Spleen (tissue), 11 donors: ENCODE results near the gene ITGB8. TPM values are rescaled to one million over a fixed set of nuclear protein-coding genes. Genes with fewer than 3 reads are reported as not detected.

ENCODE experiments used
- DNase-seq: peaks from one replicate; pipeline ENCODE4 v3.0.0-alpha.2; 2020
- H3K27ac ChIP-seq, 8 donors: fragments of 200-600 bp; sonication (generic) in 7 of 8; 1 replicate in 4 of 8; 2 replicates in 4 of 8; pipeline versions ENCODE4 v1.5.0 to v1.8.0; 2016 to 2021; ENCODE audit warnings: inconsistent platforms in 4 of 8, mild to moderate bottlenecking in 4 of 8, moderate library complexity in 1 of 8
- H3K27me3 ChIP-seq, 7 donors: fragments of 200-600 bp; sonication (generic) in 6 of 7; replicated peaks in 1 of 7; 1 replicate in 4 of 7; 2 replicates in 3 of 7; pipeline versions ENCODE4 v1.5.0 to v1.8.0; 2016 to 2021; ENCODE audit warnings: inconsistent platforms in 3 of 7, mild to moderate bottlenecking in 1 of 7
- H3K36me3 ChIP-seq, 6 donors: fragments of 200-600 bp; sonication (generic) in 5 of 6; 1 replicate in 4 of 6; 2 replicates in 2 of 6; pipeline versions ENCODE4 v1.5.0 to v1.8.0; 2016 to 2021; ENCODE audit warnings: inconsistent platforms in 2 of 6
- H3K4me1 ChIP-seq, 6 donors: fragments of 200-600 bp; sonication (generic) in 5 of 6; 1 replicate in 3 of 6; 2 replicates in 3 of 6; pipeline versions ENCODE4 v1.5.0 to v1.8.0; 2016 to 2021; ENCODE audit warnings: inconsistent platforms in 3 of 6
- H3K4me3 ChIP-seq, 8 donors: fragments of 200-600 bp; sonication (generic) in 7 of 8; 1 replicate in 4 of 8; 2 replicates in 4 of 8; pipeline versions ENCODE4 v1.5.0 to v1.8.0; 2016 to 2021; ENCODE audit warnings: inconsistent platforms in 4 of 8, mild to moderate bottlenecking in 4 of 8, moderate library complexity in 2 of 8
- H3K9me3 ChIP-seq, 8 donors: fragments of 200-600 bp; sonication (generic) in 7 of 8; 1 replicate in 4 of 8; 2 replicates in 4 of 8; pipeline versions ENCODE4 v1.5.0 to v1.8.0; 2016 to 2021; ENCODE audit warnings: inconsistent platforms in 4 of 8
- POLR2A ChIP-seq, 3 donors: fragments of 450-650 bp; IDR thresholded peaks; one replicate each; pipeline ENCODE4 v1.5.1; 2017; ENCODE audit warnings: antibody characterized with exemption in 3 of 3, mild to moderate bottlenecking in 1 of 3
- POLR2AphosphoS5 ChIP-seq, 3 donors: sonication (generic); formaldehyde crosslinking; IDR thresholded peaks; one replicate each; pipeline ENCODE4 v1.5.1; 2017; ENCODE audit warnings: antibody characterized with exemption in 3 of 3
- WGBS, 5 donors: extraction: QIAGEN DNeasy Blood & Tissue Kit in 3 of 5; methylation state at CpG; one replicate each; pipeline versions ENCODE4 v1.1.5 to v1.1.7; 2013 to 2018; 5-methylcytosine and 5-hydroxymethylcytosine counted together
- intact Hi-C: fragments of 100-400 bp; cut with DNase I; formaldehyde crosslinking; loops from one replicate; pipeline ENCODE4 v1.15.0; 2023; ENCODE audit warnings: low total_unique reads
- polyA plus RNA-seq, 3 donors: library from polyadenylated mRNA; stranded (reverse); fragments of 200-250 nt; gene quantifications; one replicate each; pipeline ENCODE4 v1.2.1, GENCODE V29; 2013
- total RNA-seq, 7 donors: library from RNA; depleted of rRNA in 3 of 7; stranded (reverse); fragments of >200 nt in 3 of 7; fragmentation: NEBNext Ultra II Directional in 4 of 7; extraction: Animal tissue kit (Norgen Biotek cat#: 25700) in 4 of 7; gene quantifications; one replicate each; pipeline versions ENCODE4 v1.1.0 to v1.2.1, GENCODE V29; 2016 to 2021
- TF ChIP-seq, protein P1 (sequence below), 11 experiments: fragments of 200-600 bp in 7 of 11; fragments of 450-650 bp in 4 of 11; sonication (generic) in 4 of 11; IDR thresholded peaks in 8 of 11; conservative IDR thresholded peaks in 3 of 11; 1 replicate in 7 of 11; 2 replicates in 4 of 11; pipeline versions ENCODE4 v1.4.0 to v1.8.0; 2016 to 2021; ENCODE audit warnings: antibody characterized with exemption in 11 of 11, inconsistent platforms in 4 of 11, mild to moderate bottlenecking in 1 of 11
- donor health status: healthy with polysubstance abuse.
- donor health status: DM: no; HTN: no; CAD: no; lungs with moderate emphysema.
- donor health status: DM: no; HTN: no; CAD: no.
- donor health status: Bipolar disorder and iron deficiency.
- donor health status: healthy.
- donor health status: DM: no; HTN: no; CAD: no.
- donor health status: DM: yes; HTN: yes; CAD: no.

ITGB8 gene
- total and polyA plus RNA-seq, 10 donors: 0.11 to 1.1 (median 0.28) TPM

DNA sequence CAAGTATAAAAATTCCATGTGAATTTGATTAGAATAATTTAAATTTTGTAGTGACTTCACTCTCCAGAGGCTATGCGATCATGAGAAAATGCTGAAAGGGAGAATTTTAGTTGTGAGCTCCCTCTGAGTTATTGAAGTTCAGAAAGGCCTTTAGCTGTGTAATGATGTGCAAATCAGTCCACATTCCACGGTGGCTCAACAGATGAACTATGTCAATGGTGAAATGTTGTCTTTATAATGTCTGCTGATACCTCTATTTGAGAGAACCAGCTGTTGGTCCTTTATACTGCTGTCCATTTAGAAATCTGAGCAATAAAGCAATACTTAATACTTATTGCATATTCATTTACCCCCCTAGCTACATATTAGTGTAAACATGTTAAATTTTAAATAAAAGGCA is 7.1 kb upstream of the ITGB8 start:
- no peaks in the 10 kb centered on the region for H3K4me1 ChIP-seq
- H3K36me3 ChIP-seq: no peaks in the 10 kb centered on the region
- 72 to 89% (median 80%) methylated on average over 2 of the region's 2 CpGs for WGBS, 5 donors
- peaks cover 0 to 15% (median 0%) of the 10 kb centered on the region in 7 donors for H3K27me3 ChIP-seq
- intact Hi-C loops: no loop called here
- H3K4me3 ChIP-seq: no peak overlapping the region
- no peak for DNase-seq
- H3K27ac ChIP-seq: no peak overlapping the region
- H3K9me3 ChIP-seq: no peaks in the 10 kb centered on the region
- TF ChIP-seq, protein P1, sequence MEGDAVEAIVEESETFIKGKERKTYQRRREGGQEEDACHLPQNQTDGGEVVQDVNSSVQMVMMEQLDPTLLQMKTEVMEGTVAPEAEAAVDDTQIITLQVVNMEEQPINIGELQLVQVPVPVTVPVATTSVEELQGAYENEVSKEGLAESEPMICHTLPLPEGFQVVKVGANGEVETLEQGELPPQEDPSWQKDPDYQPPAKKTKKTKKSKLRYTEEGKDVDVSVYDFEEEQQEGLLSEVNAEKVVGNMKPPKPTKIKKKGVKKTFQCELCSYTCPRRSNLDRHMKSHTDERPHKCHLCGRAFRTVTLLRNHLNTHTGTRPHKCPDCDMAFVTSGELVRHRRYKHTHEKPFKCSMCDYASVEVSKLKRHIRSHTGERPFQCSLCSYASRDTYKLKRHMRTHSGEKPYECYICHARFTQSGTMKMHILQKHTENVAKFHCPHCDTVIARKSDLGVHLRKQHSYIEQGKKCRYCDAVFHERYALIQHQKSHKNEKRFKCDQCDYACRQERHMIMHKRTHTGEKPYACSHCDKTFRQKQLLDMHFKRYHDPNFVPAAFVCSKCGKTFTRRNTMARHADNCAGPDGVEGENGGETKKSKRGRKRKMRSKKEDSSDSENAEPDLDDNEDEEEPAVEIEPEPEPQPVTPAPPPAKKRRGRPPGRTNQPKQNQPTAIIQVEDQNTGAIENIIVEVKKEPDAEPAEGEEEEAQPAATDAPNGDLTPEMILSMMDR (IDR thresholded peaks at IDR 0.05 in 8 of 11, conservative IDR thresholded peaks at IDR 0.05 in 3 of 11): no peak
- TF ChIP-seq POLR2A (IDR thresholded peaks at IDR 0.05): no peak
- TF ChIP-seq POLR2AphosphoS5 (IDR thresholded peaks at IDR 0.05): no peak

DNA sequence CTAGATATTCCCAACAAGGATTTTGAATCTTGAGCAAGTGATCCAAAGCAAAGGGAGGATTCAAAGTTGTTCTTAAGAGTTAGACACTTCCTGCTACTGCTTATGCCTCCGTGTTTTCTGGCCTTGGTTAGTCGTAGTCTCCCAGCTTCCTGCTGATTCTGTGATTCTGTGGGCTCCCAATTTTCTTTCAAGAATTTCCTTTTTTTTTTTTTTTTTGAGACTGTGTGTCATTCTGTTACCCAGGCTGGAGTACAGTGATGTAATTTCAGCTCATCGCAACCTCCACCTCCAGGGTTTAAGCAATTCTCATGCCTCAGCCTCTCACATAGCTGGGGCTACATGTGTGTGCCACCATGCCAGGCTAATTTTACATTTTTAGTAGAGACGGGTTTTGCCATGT is 4.4 kb upstream of the ITGB8 start:
- intact Hi-C loops: no loop called here
- no peak overlapping the region for H3K27ac ChIP-seq
- H3K27me3 ChIP-seq: peaks cover 0 to 41% (median 17%) of the 10 kb centered on the region in 7 donors
- peaks cover 0 to 24% (median 16%) of the 10 kb centered on the region in 6 donors for H3K4me1 ChIP-seq
- no peak for DNase-seq
- no peak for TF ChIP-seq POLR2A (IDR thresholded peaks at IDR 0.05)
- no peak for TF ChIP-seq POLR2AphosphoS5 (IDR thresholded peaks at IDR 0.05)
- TF ChIP-seq, protein P1 (IDR thresholded peaks at IDR 0.05 in 8 of 11, conservative IDR thresholded peaks at IDR 0.05 in 3 of 11): no peak
- H3K4me3 ChIP-seq: no peak overlapping the region
- no peaks in the 10 kb centered on the region for H3K9me3 ChIP-seq
- 63 to 77% (median 68%) methylated on average over 4 of the region's 4 CpGs for WGBS, 5 donors
- no peaks in the 10 kb centered on the region for H3K36me3 ChIP-seq

DNA sequence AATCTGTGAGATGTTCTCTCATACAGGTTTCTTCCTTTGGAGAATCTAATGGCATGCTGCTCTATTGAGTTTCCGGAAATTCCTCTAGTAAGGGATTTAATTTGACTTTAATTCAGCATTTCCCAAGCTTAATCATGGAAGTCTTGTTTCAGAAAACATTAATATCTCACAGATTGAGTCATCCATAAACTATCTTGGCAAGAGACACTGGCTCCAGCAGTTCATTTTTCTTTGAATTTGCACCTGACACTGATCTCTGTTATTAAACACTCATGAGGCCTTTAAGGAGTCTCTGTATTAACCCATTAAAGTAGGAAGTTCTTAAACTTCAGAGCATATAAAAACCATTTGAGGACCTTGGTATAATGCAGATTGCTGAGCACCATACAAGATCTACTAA is 3.6 kb upstream of the ITGB8 start:
- no peak for DNase-seq
- no peak overlapping the region for H3K27ac ChIP-seq
- TF ChIP-seq, protein P1 (IDR thresholded peaks at IDR 0.05 in 8 of 11, conservative IDR thresholded peaks at IDR 0.05 in 3 of 11): no peak
- no peak for TF ChIP-seq POLR2A (IDR thresholded peaks at IDR 0.05)
- TF ChIP-seq POLR2AphosphoS5 (IDR thresholded peaks at IDR 0.05): no peak
- H3K36me3 ChIP-seq: no peaks in the 10 kb centered on the region
- H3K27me3 ChIP-seq: peaks cover 0 to 48% (median 24%) of the 10 kb centered on the region in 7 donors
- H3K4me3 ChIP-seq: no peak overlapping the region
- peaks cover 0 to 31% (median 23%) of the 10 kb centered on the region in 6 donors for H3K4me1 ChIP-seq
- intact Hi-C loops: no loop called here
- H3K9me3 ChIP-seq: no peaks in the 10 kb centered on the region
- 86 to 94% (median 89%) methylated on average over 1 of the region's 1 CpG for WGBS, 5 donors

DNA sequence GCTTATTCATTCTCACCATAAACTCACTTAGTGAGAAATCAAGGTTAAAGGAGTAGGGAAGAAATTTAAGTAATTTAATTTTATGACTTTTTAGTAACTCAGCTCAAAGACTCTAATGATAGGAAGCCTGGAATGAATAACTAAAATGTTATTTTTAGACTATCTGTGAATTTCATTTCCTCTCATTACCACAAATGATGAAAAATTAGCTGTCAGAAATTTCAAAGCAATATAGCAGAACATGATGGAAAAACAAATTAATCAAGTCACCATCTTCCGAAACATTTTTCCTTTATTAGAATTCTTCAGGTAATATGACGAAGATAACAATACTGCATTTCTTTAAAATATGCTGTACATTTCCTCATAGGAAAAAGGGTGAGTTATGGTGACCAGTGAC is 2.7 kb upstream of the ITGB8 start:
- Histone ChIP-seq H3K27me3 (peaks cover 0 to 58% (median 28%) of the 10 kb centered on the region in 7 donors), H3K9me3 (no peaks in the 10 kb centered on the region), H3K27ac (no peak overlapping the region), H3K36me3 (no peaks in the 10 kb centered on the region), H3K4me3 (no peak overlapping the region), H3K4me1 (peaks cover 0 to 33% (median 24%) of the 10 kb centered on the region in 6 donors)
- WGBS, 5 donors: 73 to 89% (median 82%) methylated on average over 2 of the region's 2 CpGs
- no peak for DNase-seq
- intact Hi-C loops: no loop called here
- no peak for TF ChIP-seq POLR2A (IDR thresholded peaks at IDR 0.05)
- no peak for TF ChIP-seq POLR2AphosphoS5 (IDR thresholded peaks at IDR 0.05)
- TF ChIP-seq, protein P1 (IDR thresholded peaks at IDR 0.05 in 8 of 11, conservative IDR thresholded peaks at IDR 0.05 in 3 of 11): no peak
